GM12891 (cell line): ENCODE data around the gene REG3A. TPM values are rescaled to one million over a fixed set of nuclear protein-coding genes. Genes with fewer than 3 reads are reported as not detected.

Experiments used
- DNase-seq: peaks from one replicate; pipeline ENCODE4 v3.0.0; 2011; ENCODE audit warnings: low spot score; ENCODE audit not compliant: insufficient read length
- FAIRE-seq: peaks from 2 replicates; lab custom pipeline; 2011; peaks lifted over from hg19 to GRCh38; lab: Jason Lieb, UNC
- PAX5 ChIP-seq: IDR thresholded peaks from 2 replicates; pipeline ENCODE4 v1.6.1; 2011; ENCODE audit warnings: low read length, moderate library complexity, mild to moderate bottlenecking; ENCODE audit not compliant: insufficient read depth, severe bottlenecking
- POLR2A ChIP-seq: IDR thresholded peaks from 2 replicates; pipeline ENCODE4 v1.6.1; 2011; ENCODE audit warnings: low read depth, low read length, control low read depth
- POLR2AphosphoS5 ChIP-seq: IDR thresholded peaks from 2 replicates; pipeline ENCODE4 v1.6.1; 2011; ENCODE audit warnings: low read depth, low read length, control low read depth
- POU2F2 ChIP-seq: IDR thresholded peaks from 2 replicates; pipeline ENCODE4 v1.6.1; 2011; ENCODE audit warnings: low read depth, mild to moderate bottlenecking, control low read depth, low read length, moderate library complexity
- SPI1 ChIP-seq: IDR thresholded peaks from 2 replicates; pipeline ENCODE4 v1.6.1; 2011; ENCODE audit warnings: low read depth, low read length, control low read depth
- TAF1 ChIP-seq: IDR thresholded peaks from 2 replicates; pipeline ENCODE4 v1.6.1; 2011; ENCODE audit warnings: low read depth, low read length, control low read depth
- polyA plus RNA-seq: library from polyadenylated mRNA; unstranded; fragments of >200 nt; gene quantifications from one replicate; pipeline ENCODE4 v1.2.1, GENCODE V29; 2012; ENCODE audit warnings: low read depth, missing spikeins, inconsistent platforms; ENCODE audit not compliant: missing spikeins

Gene REG3A
- polyA plus RNA-seq = not detected

GRCh38 chr2:79159653-79160052 is at the start of gene REG3A:
Gene REG3A (minus strand): TSS chr2:79159753. CDS start chr2:79159405, 348 bp downstream.
- FAIRE-seq (no peak), DNase-seq (no peak)
- TF ChIP-seq POU2F2 = no peak
- no peak for TF ChIP-seq SPI1
- no peak for TF ChIP-seq POLR2A
- no peak for TF ChIP-seq PAX5
- no peak for TF ChIP-seq TAF1
- no peak for TF ChIP-seq POLR2AphosphoS5

- FAIRE-seq = no peak
- TF ChIP-seq PAX5 (no peak), TAF1 (no peak), POLR2A (no peak)
- DNase-seq = no peak
Measured at GRCh38 chr2:79200762-79201161, 41.2 kb upstream of the REG3A start.

- FAIRE-seq = no peak
Measured at GRCh38 chr2:79191816-79192215, 32.3 kb upstream of the REG3A start.

GRCh38 chr2:79191081-79191480 is 31.5 kb upstream of the REG3A start:
- no peak for TF ChIP-seq POLR2AphosphoS5
- no peak for TF ChIP-seq SPI1
- TF ChIP-seq POLR2A = no peak
- TF ChIP-seq PAX5 = no peak
- no peak for TF ChIP-seq TAF1
- TF ChIP-seq POU2F2 = no peak
- no peak for DNase-seq
- no peak for FAIRE-seq

More at GRCh38 chr2:79191816-79192215, 32.3 kb upstream of the REG3A start:
- no peak for TF ChIP-seq POLR2A
- no peak for TF ChIP-seq PAX5
- TF ChIP-seq POU2F2 = no peak
- no peak for TF ChIP-seq SPI1
- no peak for TF ChIP-seq TAF1
- TF ChIP-seq POLR2AphosphoS5 = no peak
- DNase-seq = no peak

GRCh38 chr2:79189465-79189864 is 29.9 kb upstream of the REG3A start:
- FAIRE-seq = no peak

GRCh38 chr2:79181617-79182016 is 22.1 kb upstream of the REG3A start:
- no peak for FAIRE-seq
- no peak for DNase-seq

More at GRCh38 chr2:79189465-79189864, 29.9 kb upstream of the REG3A start:
- no peak for TF ChIP-seq POLR2A
- no peak for TF ChIP-seq POU2F2
- no peak for TF ChIP-seq TAF1
- TF ChIP-seq PAX5 = no peak
- TF ChIP-seq POLR2AphosphoS5 = no peak
- TF ChIP-seq SPI1 = no peak
- no peak for DNase-seq

GRCh38 chr2:79180092-79180491 is 20.5 kb upstream of the REG3A start:
- TF ChIP-seq POLR2A (no peak), TAF1 (no peak), POLR2AphosphoS5 (no peak), POU2F2 (no peak), SPI1 (no peak), PAX5 (no peak)
- FAIRE-seq (no peak), DNase-seq (no peak)

More at GRCh38 chr2:79181617-79182016, 22.1 kb upstream of the REG3A start:
- TF ChIP-seq POU2F2 = no peak
- no peak for TF ChIP-seq TAF1
- no peak for TF ChIP-seq POLR2AphosphoS5
- TF ChIP-seq PAX5 = no peak
- TF ChIP-seq SPI1 = no peak
- TF ChIP-seq POLR2A = no peak

- TF ChIP-seq POLR2AphosphoS5 (no peak), POLR2A (no peak)
- DNase-seq (no peak), FAIRE-seq (no peak)
Measured at GRCh38 chr2:79179036-79179435, 19.5 kb upstream of the REG3A start.

GRCh38 chr2:79178076-79178674 is 18.6 kb upstream of the REG3A start:
- FAIRE-seq = no peak
- no peak for DNase-seq

GRCh38 chr2:79171348-79171958 is 11.9 kb upstream of the REG3A start:
- DNase-seq (no peak), FAIRE-seq (no peak)
- TF ChIP-seq POU2F2 (no peak), SPI1 (no peak), PAX5 (no peak), TAF1 (no peak), POLR2AphosphoS5 (no peak), POLR2A (no peak)

More at GRCh38 chr2:79178076-79178674, 18.6 kb upstream of the REG3A start:
- no peak for TF ChIP-seq POLR2A
- TF ChIP-seq TAF1 = no peak
- no peak for TF ChIP-seq POLR2AphosphoS5
- no peak for TF ChIP-seq PAX5
- TF ChIP-seq SPI1 = no peak
- no peak for TF ChIP-seq POU2F2
